HG02973 (cell line): ENCODE data around the gene C5orf58.

Experiments used
- ATAC-seq: cut with Tn5 transposase; IDR thresholded peaks from one replicate; pipeline ENCODE4 v1.9.1; 2021; ENCODE audit warnings: moderate library complexity; ENCODE audit not compliant: unreplicated experiment

The C5orf58 gene

DNA sequence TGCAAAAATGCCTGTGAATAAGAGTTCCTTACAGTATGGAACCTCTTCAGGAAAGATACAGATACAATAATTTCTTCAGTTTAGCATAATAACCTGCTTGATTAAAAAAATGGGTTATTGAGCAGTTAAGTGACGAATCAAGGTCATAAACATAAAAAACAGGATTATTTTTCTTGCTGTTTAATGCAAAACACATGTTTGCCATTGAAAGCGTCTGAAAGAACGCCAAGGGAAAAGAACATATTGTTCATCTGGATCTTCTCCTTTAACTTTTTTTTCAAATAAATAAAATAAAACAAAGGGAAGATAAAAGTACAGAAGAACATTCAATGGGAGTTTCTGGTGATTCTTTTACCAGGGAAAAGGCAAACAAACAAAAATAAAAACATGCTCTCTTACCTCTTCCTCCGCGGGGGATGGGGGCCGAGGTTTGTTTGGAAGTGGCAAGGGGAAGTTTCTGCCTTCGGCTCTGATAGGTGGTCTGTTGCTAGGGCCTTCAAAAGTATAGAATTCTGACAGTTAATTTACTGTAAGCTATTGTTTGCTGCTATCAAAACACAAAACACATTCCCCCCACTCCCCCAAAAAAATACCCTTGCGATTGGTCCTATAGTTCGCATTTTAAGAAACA is 20.1 kb downstream of the C5orf58 start:
- no peak for ATAC-seq

DNA sequence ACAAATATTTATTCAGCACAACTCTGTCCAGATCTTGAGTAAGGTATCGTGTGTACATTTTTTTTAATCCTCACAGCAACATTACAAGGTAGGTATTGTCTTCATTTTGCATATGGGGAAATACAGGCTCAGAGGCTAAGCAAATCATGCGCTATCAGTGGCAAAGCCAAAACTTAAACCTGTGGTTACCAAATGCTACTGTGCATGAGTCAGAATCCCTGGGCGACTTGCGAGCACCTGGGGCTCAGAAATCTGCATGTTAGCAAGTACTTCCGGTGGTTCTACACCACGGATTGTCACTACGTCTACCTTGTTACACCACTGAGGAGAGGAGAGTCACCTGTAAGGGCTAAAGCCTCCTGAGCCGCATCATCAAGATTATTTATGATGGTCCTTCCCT is 21.3 kb downstream of the C5orf58 start:
- peak; percentile 99 for ATAC-seq

DNA sequence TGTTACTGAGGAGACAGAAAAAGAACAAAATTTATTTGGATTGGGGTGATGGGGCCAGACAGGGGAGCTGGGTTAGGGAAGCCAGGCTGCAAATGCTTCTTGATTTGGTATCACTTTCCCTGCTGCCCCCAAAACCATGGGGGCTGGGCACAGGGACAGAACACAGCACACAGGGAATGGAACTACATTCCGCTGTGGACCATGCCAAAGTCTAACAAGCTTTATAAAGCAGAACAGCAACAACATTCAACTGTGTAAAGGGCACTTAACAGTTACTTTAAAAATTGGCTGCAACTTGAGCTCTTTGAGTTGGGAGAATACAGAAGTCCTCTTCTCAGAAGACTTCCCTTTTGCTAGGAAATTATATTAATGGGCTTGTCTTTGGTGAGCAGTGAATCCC is 23.8 kb downstream of the C5orf58 start:
- ATAC-seq, result no peak

DNA sequence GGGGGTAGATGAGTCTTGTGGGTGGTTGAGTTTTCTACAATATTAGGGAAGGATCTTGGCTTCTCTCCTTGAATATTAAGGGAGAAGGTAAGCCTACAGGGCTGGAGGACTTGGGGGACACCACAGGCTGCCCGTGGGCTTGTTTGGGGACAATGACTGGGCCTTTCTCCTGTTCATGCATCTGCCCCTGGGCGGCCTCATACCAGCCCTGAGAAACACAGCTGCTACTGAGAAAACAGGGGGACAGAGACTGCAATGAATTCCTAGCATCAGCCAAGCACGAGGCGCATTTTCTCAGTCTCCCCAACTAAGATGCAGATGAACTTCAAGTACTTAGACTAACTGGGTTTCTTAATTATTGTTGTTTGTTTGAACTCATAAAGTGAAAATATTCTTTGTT is 24.6 kb downstream of the C5orf58 start:
- no peak for ATAC-seq

DNA sequence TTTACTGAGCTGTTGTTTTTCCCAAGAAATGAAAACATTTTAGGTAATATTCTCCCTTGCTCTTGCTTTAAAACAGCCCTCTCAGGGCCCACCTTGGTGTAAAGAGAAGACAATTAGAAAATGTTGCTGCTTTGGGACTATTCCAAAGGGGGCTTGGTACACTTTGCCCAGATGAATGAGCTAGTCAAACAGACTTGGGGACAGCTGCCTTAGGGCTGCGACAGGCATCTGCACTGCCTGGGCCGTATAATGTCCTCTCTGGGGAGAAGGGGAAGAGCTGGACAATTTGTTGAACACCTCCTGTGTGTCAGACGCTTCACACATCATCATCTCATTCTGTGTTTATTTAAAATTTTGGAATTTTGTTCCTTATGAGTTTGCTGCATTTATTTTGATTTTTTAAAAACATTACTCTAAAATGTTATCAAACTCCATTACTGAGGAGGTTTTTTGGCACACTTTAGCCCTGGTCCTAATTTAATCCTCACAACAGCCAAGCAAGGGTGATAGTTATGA is 28.8 kb downstream of the C5orf58 start:
- ATAC-seq, result no peak

DNA sequence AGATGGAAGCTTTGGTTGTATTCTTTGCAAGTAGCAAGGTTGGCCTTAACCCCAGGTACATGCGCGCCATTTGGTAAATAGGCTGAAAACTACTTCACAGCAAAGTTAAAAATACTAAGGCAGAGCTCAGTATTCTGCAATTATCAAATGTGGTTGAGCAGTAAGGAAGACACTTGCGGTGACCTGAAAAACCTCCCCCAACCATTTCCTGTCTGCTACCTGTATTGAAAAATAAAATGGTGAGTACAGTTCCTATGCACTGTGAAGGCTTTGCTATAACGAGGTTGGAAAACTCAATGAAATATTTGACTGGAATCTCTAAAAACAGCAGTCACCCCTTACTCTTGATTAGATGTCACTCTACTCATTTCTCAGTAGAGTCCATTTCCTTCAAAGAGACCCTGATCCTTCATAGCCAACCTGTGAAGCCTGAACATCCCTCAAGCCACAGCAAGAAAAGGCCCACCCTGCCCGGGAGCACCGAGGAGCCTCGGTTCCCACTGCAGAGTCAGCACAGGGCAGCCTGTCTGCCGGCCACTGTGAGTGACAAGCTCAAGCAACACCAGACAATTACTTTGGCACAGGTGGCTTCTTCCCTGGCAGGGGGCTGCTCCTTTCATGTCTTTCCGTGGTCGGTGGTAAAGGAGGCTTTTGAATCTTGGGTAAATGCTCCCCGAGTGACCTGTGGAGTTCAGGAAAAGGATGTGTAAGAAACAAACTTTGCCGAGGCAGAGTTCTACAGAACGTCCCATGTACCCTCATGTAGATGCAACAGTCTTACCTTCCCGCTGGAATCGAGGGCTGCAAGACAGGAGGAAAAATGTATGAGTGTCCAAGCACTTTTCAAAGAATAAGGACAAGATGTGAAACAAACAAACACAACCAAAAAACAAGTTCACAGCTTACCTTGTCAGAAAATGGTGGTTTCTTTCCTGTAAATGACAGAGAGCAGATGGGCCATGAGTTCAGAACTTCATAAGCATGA is 29.6 kb downstream of the C5orf58 start:
- no peak for ATAC-seq

DNA sequence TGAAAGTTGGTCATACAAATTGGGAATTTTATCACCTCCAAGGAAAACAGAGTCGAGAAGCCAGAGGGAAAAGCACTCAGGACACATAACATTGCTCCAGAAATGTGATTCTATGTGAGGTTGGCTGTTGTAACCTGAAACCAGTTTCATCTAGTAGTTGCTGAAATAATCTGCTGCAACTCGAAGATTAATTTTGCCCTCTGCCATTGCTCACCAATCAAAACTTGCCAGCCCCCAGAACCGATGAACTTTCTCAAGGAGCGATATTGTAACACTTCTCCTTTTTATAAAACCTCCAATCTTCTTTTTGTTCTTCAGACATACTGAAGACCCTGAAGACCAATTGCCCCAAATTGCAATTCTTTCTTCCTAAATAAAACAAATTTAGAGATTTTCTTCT is 31.1 kb downstream of the C5orf58 start:
- no peak for ATAC-seq

DNA sequence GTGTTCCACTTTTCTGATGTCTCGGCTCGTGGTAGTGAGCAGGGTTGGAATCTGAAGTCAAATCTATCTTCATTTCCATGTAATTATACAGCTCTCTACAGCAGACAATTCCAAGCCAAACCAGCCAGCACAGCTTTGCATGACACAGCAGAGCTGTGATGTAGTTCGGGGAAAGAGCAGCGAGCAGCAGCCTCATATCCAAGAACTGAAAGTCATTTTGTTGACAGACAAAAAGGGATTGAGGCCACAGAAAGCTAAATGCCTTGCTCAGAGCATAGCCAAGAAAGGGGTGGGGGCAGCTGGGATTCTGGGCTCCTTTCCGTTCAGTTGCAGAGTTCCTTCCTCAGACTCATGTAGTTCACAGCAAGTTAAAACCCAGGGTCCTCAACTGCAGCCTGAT is 32.7 kb downstream of the C5orf58 start:
- no peak for ATAC-seq

DNA sequence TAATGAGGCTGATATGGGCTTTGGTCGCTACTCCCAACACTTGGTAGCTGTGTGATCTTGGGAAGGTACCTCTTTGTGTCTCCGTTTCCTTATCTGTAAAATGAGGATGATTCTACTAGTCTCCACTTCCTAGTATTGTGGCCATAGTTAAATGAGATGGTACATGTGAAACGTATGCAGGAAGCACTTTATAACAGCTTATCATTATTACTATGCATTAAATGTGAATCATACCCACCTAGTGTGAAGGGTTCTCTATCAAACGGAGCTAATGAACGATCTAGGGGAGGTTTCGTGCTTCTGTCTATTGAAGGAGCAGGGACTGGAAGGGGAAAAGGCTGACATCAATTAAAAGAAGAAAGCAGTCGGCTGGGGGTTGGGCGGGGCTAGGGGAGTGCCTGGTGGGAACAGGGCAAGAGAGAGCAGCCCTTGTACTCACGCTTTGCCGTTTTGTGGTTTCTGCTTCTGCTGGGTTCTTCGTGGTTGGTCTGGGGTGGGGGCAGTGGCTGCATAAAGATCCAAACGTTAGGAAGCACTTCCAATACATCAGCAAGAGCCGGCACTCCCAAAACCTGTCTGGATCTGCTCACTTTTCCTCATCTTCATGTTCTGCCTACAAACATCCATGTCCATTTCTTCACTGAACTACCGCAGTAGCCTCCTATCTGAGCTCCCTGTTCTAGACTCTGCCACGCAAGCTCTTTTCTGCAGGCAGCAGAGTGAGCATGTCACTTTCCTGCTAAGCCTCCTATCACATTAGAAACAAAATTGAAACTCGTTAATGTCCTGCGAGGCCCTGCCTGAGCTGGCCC is 34.0 kb downstream of the C5orf58 start:
- no peak for ATAC-seq

DNA sequence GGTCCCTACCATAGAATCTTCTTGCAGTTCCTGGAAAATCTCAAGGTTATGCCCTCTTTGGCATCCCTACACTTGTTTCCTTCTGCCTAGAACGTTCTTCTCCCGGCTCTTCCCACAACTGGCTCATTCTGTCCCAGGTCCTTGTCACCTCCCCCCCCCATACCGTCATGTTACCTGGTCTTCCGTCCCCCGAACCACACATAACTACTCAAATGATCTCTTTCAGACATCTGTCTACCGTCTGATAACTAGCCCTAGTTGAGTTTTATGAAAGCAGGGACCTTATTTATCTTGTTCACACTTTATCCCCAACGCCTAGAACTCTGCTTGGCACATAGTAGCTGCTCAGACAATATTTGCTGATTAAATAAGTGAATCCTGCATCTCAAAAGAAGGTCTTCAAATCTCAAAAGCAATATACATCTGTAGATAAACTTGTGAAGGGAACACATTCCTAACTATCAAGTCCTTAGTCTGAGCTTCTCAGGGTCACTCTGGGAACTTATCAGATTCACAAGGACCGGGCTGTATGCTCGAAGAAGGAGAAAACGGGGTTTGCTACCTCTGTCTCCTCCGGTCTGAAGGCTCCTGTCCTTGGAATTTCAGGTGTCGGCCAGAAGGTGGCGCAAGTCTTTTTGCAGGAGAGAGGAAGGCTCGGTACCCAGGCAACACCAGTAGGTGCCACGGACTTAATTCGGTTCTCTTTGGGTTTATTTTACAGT is 34.8 kb downstream of the C5orf58 start:
- peak; percentile 82 for ATAC-seq

DNA sequence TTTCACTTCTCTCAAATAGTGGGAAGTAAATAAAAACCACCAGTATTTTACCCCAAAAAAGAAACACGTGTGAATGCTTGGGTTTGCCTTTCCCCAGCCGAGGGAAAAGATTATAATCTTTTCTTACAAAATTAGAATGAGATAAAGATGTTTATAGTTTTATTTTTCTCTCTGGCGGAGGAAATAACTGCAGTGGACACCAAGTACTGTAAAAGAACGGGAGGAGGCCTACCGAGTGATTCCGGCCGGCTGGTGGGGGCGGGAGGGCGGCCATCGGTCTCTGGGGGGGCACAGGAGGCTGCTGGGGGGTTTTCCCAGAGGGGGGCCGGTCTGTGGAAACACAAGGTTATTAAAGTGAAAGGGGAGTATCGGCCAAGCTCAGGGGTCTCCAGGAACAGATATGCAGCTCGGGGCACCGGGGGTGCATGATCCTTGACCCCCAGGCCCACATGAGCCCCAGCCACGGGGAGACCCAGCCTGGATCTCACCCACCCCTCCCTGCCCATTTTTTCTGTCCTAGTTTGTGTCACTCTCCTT is 35.4 kb downstream of the C5orf58 start:
- ATAC-seq, result no peak

DNA sequence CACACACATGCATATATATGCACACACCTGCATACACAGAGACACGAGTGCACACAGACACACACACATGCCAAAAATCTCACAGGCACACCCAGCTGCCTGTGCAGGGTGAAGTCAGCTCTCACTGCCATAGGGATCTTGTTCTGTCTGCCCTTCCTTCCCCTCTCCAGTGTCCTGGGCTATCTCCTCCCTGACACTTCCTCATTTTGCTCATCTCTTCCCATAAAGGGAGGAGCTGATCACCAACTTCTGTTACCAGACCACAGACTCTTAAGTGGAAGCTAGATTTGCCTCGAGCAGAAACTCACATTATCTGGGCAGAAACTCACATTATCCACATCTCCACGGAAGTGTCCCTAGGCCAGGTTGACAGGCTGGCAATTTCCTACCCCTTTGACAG is 36.1 kb downstream of the C5orf58 start:
- no peak for ATAC-seq

DNA sequence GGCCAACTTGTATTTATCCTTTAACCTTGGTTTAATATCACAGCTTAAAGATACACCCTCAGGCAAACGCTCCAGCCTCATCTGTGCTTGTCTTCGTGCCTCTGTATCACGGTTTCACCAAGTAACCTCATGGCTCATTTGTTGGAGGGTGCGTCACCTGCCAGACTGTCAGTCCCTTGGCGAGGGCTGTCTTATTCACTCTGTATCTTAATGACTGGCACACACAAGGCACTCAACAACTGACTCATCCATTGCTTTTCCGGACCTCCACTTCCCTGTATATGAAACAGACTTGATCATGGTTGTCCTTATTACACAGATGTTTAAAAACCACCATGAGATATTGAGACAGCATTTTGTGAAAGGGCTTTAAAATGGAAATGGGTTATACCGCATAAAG is 36.8 kb downstream of the C5orf58 start:
- ATAC-seq, result no peak

DNA sequence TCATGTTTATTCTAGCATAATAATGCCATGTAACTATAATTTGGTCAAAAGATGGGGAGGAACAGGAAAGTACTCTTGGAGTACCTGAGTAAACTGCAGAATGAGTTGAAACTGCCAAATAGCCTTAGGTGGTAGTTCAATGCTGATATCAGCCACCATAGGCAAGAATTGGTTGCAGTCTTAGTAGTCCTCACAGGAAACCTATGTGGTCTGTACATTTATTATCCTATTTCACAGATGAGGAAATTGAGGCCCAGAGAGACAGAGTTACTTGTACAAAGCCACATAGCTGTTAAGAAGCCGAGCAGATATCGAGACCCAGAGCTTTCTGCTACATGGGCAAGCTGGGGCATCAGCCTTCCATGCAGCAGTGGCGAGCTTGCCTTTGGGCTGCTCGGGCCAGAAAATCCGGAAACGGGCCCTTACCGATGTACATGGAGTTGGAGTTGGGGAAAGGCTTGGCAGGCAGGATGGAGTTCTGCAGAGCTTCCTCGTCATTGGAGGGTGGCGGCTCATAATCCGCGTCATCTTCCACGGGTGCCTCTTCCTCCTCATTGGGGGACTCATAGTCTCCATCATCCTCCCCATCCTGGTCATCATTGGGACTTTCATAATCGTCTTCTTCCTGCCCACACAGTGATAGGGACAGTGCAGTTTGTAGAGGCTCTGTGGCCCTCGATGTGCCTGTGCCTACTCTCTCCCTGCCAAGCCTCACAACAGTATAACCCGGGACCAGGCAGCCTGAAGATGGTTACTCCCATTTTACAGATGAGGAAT is 37.7 kb downstream of the C5orf58 start:
- ATAC-seq, result no peak

DNA sequence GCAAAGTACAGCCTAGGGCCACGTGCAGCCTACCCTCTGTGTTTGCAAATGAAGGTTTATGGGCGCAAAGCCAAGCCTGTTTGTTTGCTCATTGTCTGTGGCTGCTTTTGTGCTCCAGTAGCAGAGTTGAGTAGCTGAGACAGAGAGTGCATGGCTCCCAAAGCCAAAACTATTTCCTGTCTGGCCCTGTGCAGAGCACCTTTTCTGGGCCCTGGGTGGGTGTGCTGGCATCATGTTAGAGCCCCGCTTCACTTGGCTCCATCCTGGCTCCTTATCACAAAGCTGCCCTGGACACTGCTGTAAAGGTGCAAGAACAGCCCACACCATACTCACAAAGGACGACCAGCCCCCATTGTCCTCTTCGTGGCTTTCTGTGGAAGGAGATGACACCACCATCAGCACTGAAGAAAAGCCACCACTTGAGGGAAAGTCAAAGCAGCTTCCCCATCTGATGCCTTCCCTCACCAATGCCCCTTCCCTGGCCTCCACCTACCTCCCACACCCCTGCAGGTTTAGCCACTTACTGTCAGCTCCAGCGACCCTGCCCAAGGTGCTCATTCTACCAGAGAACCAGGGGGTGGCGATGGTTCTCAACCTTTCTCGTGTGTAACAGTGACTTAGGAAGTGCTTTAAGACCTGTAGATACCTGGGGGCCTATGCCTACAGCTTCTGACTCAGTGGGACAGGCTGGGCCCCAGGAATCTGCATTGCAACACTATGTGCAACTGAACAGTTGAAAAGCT is 41.4 kb downstream of the C5orf58 start:
- no peak for ATAC-seq

DNA sequence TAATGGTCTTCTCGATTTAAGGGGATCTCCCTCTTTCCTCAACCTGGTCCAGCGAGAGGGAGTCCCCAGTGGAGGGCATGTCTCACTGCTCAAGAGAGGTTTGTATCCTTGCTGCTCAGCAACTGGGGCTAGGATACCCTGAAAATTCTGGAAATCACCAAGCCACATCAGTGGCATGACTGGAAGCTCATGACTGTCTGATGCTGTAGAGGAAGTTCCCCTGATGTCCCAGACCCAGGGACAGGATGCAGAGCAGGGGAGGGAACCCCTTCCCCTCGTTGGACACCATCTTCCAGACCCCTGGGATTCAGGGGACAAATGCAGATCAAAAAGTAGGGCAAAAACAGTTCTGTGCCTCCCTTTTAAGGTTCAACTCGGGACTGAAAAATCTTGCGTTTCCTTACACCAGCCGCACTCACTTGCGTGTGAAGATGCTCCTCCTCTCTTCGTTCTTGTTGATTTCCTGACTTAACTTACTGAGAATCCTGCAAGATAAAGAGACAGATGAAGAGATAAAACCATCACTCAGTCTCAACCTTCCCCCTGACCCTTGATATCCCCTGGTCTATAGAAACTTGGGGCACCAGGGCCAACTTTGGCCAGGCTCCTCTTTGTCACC is 42.7 kb downstream of the C5orf58 start:
- no peak for ATAC-seq

DNA sequence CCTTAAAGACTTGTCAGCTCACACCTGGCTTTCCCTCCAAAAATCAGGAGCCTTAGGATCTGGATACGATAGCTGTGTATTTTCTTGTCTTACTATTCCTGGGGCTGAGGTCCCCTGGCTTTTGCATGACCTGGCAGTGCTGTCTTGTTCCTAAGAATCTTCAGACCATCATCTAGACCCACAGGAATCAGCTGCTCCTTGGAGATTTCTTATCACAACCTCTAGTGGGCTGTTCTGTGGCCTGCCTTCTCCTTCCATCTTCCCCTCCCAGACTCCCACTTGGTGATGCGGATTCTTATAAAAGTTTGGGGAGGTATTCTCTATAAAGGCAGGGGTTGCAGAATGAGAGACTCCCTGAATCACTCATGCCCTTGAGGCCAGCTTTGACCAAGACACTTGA is 43.4 kb downstream of the C5orf58 start:
- ATAC-seq, result no peak

DNA sequence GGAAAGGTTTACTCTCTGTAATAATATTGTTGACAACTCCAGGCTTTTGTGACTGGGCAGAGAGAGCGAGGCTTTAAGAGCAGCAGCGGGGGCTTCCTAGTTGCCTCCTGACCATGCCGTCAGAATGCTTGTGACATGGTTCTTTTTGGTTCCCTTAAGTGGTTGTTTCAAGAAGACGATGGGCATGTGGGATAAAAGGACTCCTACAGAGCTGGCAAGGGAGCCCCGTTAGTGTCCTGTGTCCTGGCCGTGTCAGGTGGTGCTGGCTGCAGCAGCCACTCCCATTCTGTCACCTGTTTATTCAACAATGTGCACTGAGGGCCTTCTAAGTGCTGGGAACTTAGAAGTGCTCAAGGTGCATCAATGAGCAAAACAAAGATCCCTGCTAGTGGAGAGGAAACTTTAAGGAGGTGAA is 45.1 kb downstream of the C5orf58 start:
- no peak for ATAC-seq
